HEK293 (cell line): ENCODE measurements around the gene CALR3.

Source experiments
- CTCF ChIA-PET: fragments of 350-600 bp; formaldehyde crosslinking; extraction: SDS; loops from one replicate; lab custom pipeline; 2021; ENCODE audit warnings: antibody characterized with exemption; lab: Yijun Ruan, JAX
- POLR2A ChIA-PET: fragments of 300-600 bp; formaldehyde crosslinking; extraction: SDS; loops from one replicate; lab custom pipeline; 2020; ENCODE audit warnings: antibody characterized with exemption, inconsistent platforms; lab: Yijun Ruan, JAX
- H3K27ac ChIP-seq: fragments of 200-500 bp; sonication (Bioruptor generic); 2 replicates; pipeline ENCODE4 v1.5.1; 2014; ENCODE audit warnings: low read depth, low read length, control low read depth, inconsistent platforms; ENCODE audit errors: extremely low read depth
- H3K36me3 ChIP-seq, 2 experiments: fragments of 200-500 bp in 1 of 2; sonication (Bioruptor generic) in 1 of 2; 1 replicate in 1 of 2; 2 replicates in 1 of 2; pipeline ENCODE4 v1.5.1; 2014 to 2017; ENCODE audit warnings: inconsistent platforms in 2 of 2, low read length in 2 of 2; ENCODE audit not compliant: control insufficient read depth in 2 of 2, insufficient read depth in 1 of 2
- H3K4me1 ChIP-seq: fragments of 200-500 bp; sonication (Bioruptor generic); 2 replicates; pipeline ENCODE4 v1.5.1; 2014; ENCODE audit warnings: mild to moderate bottlenecking, low read length, inconsistent platforms; ENCODE audit not compliant: control insufficient read depth, insufficient read depth
- H3K4me3 ChIP-seq: 2 replicates; pipeline ENCODE4 v1.5.1; 2011; ENCODE audit warnings: low read depth, mild to moderate bottlenecking, control low read depth, low read length, moderate library complexity
- H3K9me3 ChIP-seq: fragments of 200-500 bp; sonication (Bioruptor generic); 2 replicates; pipeline ENCODE4 v1.5.1; 2014; ENCODE audit warnings: low read depth, low read length, inconsistent platforms; ENCODE audit not compliant: control insufficient read depth, insufficient read depth
- EGR2 ChIP-seq: fragments of 450-650 bp; formaldehyde crosslinking; IDR thresholded peaks from 2 replicates; pipeline ENCODE4 v1.5.1; 2016; ENCODE audit warnings: low read depth, missing biosample characterization, missing genetic modification characterization
- KLF10 ChIP-seq: fragments of 450-650 bp; IDR thresholded peaks from 2 replicates; pipeline ENCODE4 v1.5.1; 2018; ENCODE audit warnings: missing biosample characterization, mild to moderate bottlenecking, missing genetic modification characterization
- WT1 ChIP-seq: fragments of 450-650 bp; formaldehyde crosslinking; IDR thresholded peaks from 2 replicates; pipeline ENCODE4 v1.5.1; 2016; ENCODE audit warnings: missing biosample characterization, missing genetic modification characterization
- YY2 ChIP-seq: fragments of 450-650 bp; formaldehyde crosslinking; IDR thresholded peaks from 2 replicates; pipeline ENCODE4 v1.5.1; 2016; ENCODE audit warnings: missing biosample characterization, missing genetic modification characterization
- ZBTB1 ChIP-seq: fragments of 450-650 bp; formaldehyde crosslinking; IDR thresholded peaks from 2 replicates; pipeline ENCODE4 v1.5.1; 2016; ENCODE audit warnings: missing biosample characterization, missing genetic modification characterization
- ZBTB8A ChIP-seq: fragments of 450-650 bp; formaldehyde crosslinking; IDR thresholded peaks from 2 replicates; pipeline ENCODE4 v1.5.1; 2016; ENCODE audit warnings: missing biosample characterization, missing genetic modification characterization
- ZFHX2 ChIP-seq: fragments of 450-650 bp; formaldehyde crosslinking; conservative IDR thresholded peaks from 2 replicates; pipeline ENCODE4 v1.5.1; 2016; ENCODE audit warnings: missing biosample characterization, missing genetic modification characterization
- ZNF138 ChIP-seq: fragments of 450-650 bp; formaldehyde crosslinking; IDR thresholded peaks from 2 replicates; pipeline ENCODE4 v1.5.1; 2016; ENCODE audit warnings: missing biosample characterization, missing genetic modification characterization, borderline replicate concordance
- ZNF302 ChIP-seq: fragments of 450-650 bp; formaldehyde crosslinking; IDR thresholded peaks from 2 replicates; pipeline ENCODE4 v1.5.1; 2016; ENCODE audit warnings: missing biosample characterization, missing genetic modification characterization, low read depth
- ZNF335 ChIP-seq: fragments of 450-650 bp; formaldehyde crosslinking; conservative IDR thresholded peaks from 2 replicates; pipeline ENCODE4 v1.5.1; 2016; ENCODE audit warnings: missing biosample characterization, missing genetic modification characterization
- ZNF37A ChIP-seq: fragments of 450-650 bp; IDR thresholded peaks from 2 replicates; pipeline ENCODE4 v1.5.1; 2018; ENCODE audit warnings: missing biosample characterization, missing genetic modification characterization
- ZNF600 ChIP-seq: fragments of 450-650 bp; formaldehyde crosslinking; IDR thresholded peaks from 2 replicates; pipeline ENCODE4 v1.5.1; 2016; ENCODE audit warnings: missing biosample characterization, missing genetic modification characterization
- ZNF670 ChIP-seq: fragments of 450-650 bp; formaldehyde crosslinking; IDR thresholded peaks from 2 replicates; pipeline ENCODE4 v1.5.1; 2016; ENCODE audit warnings: missing biosample characterization, missing genetic modification characterization, low read depth
- ZNF837 ChIP-seq: fragments of 450-650 bp; formaldehyde crosslinking; IDR thresholded peaks from 2 replicates; pipeline ENCODE4 v1.5.1; 2016; ENCODE audit warnings: missing biosample characterization, missing genetic modification characterization
- TF ChIP-seq, protein P1 (sequence below): fragments of 450-650 bp; formaldehyde crosslinking; IDR thresholded peaks from 2 replicates; pipeline ENCODE4 v1.5.1; 2016; ENCODE audit warnings: missing biosample characterization, missing genetic modification characterization, borderline replicate concordance
- TF ChIP-seq, protein P2 (sequence below): fragments of 450-650 bp; formaldehyde crosslinking; IDR thresholded peaks from 2 replicates; pipeline ENCODE4 v1.5.1; 2016; ENCODE audit warnings: missing biosample characterization, missing genetic modification characterization
- TF ChIP-seq, protein P3 (sequence below): fragments of 450-650 bp; formaldehyde crosslinking; conservative IDR thresholded peaks from 2 replicates; pipeline ENCODE4 v1.5.1; 2016; ENCODE audit warnings: low read depth, missing biosample characterization, missing genetic modification characterization

Gene CALR3

GRCh38 chr19:16509141-16510061 lies 13.4 kb upstream of the CALR3 start (continued):
- no peak for TF ChIP-seq ZNF600

GRCh38 chr19:16508546-16508945 lies 12.6 kb upstream of the CALR3 start:
- Histone ChIP-seq H3K4me3 (no peak overlapping the region), H3K4me1 (no peaks in the 10 kb centered on the region), H3K36me3 (peaks cover 36 to 49% of the 10 kb centered on the region in 2 experiments), H3K9me3 (no peaks in the 10 kb centered on the region), H3K27ac (no peak overlapping the region)
- ChIA-PET CTCF (no interaction called here), POLR2A (no interaction called here)
- TF ChIP-seq ZNF837 (no peak), WT1 (no peak), ZNF670 (tag by site-specific recombination) (no peak), ZBTB1 (no peak), ZBTB8A (no peak), ZNF37A (tag by site-specific recombination) (no peak), ZNF138 (no peak), ZNF302 (no peak), KLF10 (no peak), YY2 (tag by site-specific recombination) (no peak)
- TF ChIP-seq, protein P1, sequence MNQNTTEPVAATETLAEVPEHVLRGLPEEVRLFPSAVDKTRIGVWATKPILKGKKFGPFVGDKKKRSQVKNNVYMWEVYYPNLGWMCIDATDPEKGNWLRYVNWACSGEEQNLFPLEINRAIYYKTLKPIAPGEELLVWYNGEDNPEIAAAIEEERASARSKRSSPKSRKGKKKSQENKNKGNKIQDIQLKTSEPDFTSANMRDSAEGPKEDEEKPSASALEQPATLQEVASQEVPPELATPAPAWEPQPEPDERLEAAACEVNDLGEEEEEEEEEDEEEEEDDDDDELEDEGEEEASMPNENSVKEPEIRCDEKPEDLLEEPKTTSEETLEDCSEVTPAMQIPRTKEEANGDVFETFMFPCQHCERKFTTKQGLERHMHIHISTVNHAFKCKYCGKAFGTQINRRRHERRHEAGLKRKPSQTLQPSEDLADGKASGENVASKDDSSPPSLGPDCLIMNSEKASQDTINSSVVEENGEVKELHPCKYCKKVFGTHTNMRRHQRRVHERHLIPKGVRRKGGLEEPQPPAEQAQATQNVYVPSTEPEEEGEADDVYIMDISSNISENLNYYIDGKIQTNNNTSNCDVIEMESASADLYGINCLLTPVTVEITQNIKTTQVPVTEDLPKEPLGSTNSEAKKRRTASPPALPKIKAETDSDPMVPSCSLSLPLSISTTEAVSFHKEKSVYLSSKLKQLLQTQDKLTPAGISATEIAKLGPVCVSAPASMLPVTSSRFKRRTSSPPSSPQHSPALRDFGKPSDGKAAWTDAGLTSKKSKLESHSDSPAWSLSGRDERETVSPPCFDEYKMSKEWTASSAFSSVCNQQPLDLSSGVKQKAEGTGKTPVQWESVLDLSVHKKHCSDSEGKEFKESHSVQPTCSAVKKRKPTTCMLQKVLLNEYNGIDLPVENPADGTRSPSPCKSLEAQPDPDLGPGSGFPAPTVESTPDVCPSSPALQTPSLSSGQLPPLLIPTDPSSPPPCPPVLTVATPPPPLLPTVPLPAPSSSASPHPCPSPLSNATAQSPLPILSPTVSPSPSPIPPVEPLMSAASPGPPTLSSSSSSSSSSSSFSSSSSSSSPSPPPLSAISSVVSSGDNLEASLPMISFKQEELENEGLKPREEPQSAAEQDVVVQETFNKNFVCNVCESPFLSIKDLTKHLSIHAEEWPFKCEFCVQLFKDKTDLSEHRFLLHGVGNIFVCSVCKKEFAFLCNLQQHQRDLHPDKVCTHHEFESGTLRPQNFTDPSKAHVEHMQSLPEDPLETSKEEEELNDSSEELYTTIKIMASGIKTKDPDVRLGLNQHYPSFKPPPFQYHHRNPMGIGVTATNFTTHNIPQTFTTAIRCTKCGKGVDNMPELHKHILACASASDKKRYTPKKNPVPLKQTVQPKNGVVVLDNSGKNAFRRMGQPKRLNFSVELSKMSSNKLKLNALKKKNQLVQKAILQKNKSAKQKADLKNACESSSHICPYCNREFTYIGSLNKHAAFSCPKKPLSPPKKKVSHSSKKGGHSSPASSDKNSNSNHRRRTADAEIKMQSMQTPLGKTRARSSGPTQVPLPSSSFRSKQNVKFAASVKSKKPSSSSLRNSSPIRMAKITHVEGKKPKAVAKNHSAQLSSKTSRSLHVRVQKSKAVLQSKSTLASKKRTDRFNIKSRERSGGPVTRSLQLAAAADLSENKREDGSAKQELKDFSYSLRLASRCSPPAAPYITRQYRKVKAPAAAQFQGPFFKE: no peak
- TF ChIP-seq, protein P2, sequence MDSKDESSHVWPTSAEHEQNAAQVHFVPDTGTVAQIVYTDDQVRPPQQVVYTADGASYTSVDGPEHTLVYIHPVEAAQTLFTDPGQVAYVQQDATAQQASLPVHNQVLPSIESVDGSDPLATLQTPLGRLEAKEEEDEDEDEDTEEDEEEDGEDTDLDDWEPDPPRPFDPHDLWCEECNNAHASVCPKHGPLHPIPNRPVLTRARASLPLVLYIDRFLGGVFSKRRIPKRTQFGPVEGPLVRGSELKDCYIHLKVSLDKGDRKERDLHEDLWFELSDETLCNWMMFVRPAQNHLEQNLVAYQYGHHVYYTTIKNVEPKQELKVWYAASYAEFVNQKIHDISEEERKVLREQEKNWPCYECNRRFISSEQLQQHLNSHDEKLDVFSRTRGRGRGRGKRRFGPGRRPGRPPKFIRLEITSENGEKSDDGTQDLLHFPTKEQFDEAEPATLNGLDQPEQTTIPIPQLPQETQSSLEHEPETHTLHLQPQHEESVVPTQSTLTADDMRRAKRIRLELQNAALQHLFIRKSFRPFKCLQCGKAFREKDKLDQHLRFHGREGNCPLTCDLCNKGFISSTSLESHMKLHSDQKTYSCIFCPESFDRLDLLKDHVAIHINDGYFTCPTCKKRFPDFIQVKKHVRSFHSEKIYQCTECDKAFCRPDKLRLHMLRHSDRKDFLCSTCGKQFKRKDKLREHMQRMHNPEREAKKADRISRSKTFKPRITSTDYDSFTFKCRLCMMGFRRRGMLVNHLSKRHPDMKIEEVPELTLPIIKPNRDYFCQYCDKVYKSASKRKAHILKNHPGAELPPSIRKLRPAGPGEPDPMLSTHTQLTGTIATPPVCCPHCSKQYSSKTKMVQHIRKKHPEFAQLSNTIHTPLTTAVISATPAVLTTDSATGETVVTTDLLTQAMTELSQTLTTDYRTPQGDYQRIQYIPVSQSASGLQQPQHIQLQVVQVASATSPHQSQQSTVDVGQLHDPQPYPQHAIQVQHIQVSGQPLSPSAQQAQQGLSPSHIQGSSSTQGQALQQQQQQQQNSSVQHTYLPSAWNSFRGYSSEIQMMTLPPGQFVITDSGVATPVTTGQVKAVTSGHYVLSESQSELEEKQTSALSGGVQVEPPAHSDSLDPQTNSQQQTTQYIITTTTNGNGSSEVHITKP (tag by site-specific recombination): no peak

GRCh38 chr19:16506961-16507360 lies 11.0 kb upstream of the CALR3 start:
- Histone ChIP-seq H3K4me1 (no peaks in the 10 kb centered on the region), H3K27ac (no peak overlapping the region), H3K36me3 (peaks cover 42 to 47% of the 10 kb centered on the region in 2 experiments), H3K4me3 (no peak overlapping the region), H3K9me3 (no peaks in the 10 kb centered on the region)
- TF ChIP-seq EGR2 (tag by site-specific recombination) (peak; percentile 59), ZFHX2 (peak; percentile 31), ZNF335 (tag by site-specific recombination) (no peak)
- TF ChIP-seq, protein P3, sequence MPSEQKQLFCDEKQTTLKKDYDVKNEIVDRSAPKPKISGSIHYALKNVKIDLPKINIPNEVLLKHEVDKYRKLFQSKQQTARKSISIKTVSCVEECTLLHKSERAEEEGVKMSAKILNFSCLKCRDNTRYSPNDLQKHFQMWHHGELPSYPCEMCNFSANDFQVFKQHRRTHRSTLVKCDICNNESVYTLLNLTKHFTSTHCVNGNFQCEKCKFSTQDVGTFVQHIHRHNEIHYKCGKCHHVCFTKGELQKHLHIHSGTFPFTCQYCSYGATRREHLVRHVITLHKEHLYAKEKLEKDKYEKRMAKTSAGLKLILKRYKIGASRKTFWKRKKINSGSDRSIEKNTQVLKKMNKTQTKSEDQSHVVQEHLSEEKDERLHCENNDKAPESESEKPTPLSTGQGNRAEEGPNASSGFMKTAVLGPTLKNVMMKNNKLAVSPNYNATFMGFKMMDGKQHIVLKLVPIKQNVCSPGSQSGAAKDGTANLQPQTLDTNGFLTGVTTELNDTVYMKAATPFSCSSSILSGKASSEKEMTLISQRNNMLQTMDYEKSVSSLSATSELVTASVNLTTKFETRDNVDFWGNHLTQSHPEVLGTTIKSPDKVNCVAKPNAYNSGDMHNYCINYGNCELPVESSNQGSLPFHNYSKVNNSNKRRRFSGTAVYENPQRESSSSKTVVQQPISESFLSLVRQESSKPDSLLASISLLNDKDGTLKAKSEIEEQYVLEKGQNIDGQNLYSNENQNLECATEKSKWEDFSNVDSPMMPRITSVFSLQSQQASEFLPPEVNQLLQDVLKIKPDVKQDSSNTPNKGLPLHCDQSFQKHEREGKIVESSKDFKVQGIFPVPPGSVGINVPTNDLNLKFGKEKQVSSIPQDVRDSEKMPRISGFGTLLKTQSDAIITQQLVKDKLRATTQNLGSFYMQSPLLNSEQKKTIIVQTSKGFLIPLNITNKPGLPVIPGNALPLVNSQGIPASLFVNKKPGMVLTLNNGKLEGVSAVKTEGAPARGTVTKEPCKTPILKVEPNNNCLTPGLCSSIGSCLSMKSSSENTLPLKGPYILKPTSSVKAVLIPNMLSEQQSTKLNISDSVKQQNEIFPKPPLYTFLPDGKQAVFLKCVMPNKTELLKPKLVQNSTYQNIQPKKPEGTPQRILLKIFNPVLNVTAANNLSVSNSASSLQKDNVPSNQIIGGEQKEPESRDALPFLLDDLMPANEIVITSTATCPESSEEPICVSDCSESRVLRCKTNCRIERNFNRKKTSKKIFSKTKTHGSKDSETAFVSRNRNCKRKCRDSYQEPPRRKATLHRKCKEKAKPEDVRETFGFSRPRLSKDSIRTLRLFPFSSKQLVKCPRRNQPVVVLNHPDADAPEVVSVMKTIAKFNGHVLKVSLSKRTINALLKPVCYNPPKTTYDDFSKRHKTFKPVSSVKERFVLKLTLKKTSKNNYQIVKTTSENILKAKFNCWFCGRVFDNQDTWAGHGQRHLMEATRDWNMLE (tag by site-specific recombination): no peak
- ChIA-PET CTCF (no interaction called here), POLR2A (no interaction called here)
